KMS-11 (cell line): ENCODE data around the gene SYTL1.
"Not testable (repeated sequence)": the region's sequence is repeated elsewhere in the genome, so short reads cannot be mapped to it uniquely, and the experiment has no call there.

ENCODE experiments used
- H2AFZ ChIP-seq: fragments of 200-600 bp; sonication (generic); 2 replicates; pipeline ENCODE4 v1.6.1; 2016; ENCODE audit warnings: antibody characterized with exemption, mixed run types, low read depth
- H3K27ac ChIP-seq: fragments of 200-600 bp; sonication (generic); 2 replicates; pipeline ENCODE4 v1.6.1; 2016; ENCODE audit warnings: mild to moderate bottlenecking, mixed run types
- H3K27me3 ChIP-seq: fragments of 200-600 bp; sonication (generic); 2 replicates; pipeline ENCODE4 v1.6.1; 2017; ENCODE audit warnings: mild to moderate bottlenecking, low read depth, mixed run types, moderate library complexity; ENCODE audit not compliant: insufficient read depth
- H3K36me3 ChIP-seq: fragments of 200-600 bp; sonication (generic); 2 replicates; pipeline ENCODE4 v1.6.1; 2017; ENCODE audit warnings: mild to moderate bottlenecking, mixed run types; ENCODE audit not compliant: insufficient read depth
- H3K4me1 ChIP-seq: fragments of 200-600 bp; sonication (generic); 2 replicates; pipeline ENCODE4 v1.6.1; 2016; ENCODE audit warnings: mild to moderate bottlenecking, low read depth, mixed run types; ENCODE audit not compliant: poor library complexity, severe bottlenecking
- H3K4me2 ChIP-seq: fragments of 200-600 bp; sonication (generic); 2 replicates; pipeline ENCODE4 v1.7.0; 2016; ENCODE audit warnings: mild to moderate bottlenecking, mixed run types
- H3K4me3 ChIP-seq: fragments of 200-600 bp; sonication (generic); IDR thresholded peaks from 2 replicates; pipeline ENCODE4 v1.6.1; 2017; ENCODE audit warnings: low read depth, low read length, mixed read lengths; ENCODE audit not compliant: insufficient read depth
- H3K79me2 ChIP-seq: fragments of 200-600 bp; sonication (generic); 2 replicates; pipeline ENCODE4 v1.6.1; 2016; ENCODE audit warnings: low read depth, mixed run types; ENCODE audit not compliant: insufficient read depth
- H3K9ac ChIP-seq: fragments of 200-600 bp; sonication (generic); 2 replicates; pipeline ENCODE4 v1.6.1; 2016; ENCODE audit warnings: mild to moderate bottlenecking, mixed run types
- H4K20me1 ChIP-seq: fragments of 200-600 bp; sonication (generic); 2 replicates; pipeline ENCODE4 v1.6.1; 2016; ENCODE audit warnings: mild to moderate bottlenecking, mixed run types; ENCODE audit not compliant: insufficient read depth
- TF ChIP-seq, protein P1 (sequence below): fragments of 200-600 bp; sonication (generic); conservative IDR thresholded peaks from 2 replicates; pipeline ENCODE4 v1.6.1; 2017; ENCODE audit warnings: low read depth, mild to moderate bottlenecking, antibody characterized with exemption, low read length, moderate library complexity, mixed read lengths

Gene SYTL1

GRCh38 chr1:27380766-27381733 is 39.2 kb downstream of the SYTL1 start:
- Histone ChIP-seq H3K27ac (no peak overlapping the region), H3K4me2 (no peak overlapping the region), H2AFZ (no peak overlapping the region), H3K27me3 (peaks cover 7% of the 10 kb centered on the region), H3K36me3 (no peaks in the 10 kb centered on the region), H3K4me3 (no peak overlapping the region), H3K9ac (no peak overlapping the region), H3K4me1 (no peaks in the 10 kb centered on the region), H4K20me1 (no peaks in the 10 kb centered on the region), H3K79me2 (no peaks in the 10 kb centered on the region)
- TF ChIP-seq, protein P1, sequence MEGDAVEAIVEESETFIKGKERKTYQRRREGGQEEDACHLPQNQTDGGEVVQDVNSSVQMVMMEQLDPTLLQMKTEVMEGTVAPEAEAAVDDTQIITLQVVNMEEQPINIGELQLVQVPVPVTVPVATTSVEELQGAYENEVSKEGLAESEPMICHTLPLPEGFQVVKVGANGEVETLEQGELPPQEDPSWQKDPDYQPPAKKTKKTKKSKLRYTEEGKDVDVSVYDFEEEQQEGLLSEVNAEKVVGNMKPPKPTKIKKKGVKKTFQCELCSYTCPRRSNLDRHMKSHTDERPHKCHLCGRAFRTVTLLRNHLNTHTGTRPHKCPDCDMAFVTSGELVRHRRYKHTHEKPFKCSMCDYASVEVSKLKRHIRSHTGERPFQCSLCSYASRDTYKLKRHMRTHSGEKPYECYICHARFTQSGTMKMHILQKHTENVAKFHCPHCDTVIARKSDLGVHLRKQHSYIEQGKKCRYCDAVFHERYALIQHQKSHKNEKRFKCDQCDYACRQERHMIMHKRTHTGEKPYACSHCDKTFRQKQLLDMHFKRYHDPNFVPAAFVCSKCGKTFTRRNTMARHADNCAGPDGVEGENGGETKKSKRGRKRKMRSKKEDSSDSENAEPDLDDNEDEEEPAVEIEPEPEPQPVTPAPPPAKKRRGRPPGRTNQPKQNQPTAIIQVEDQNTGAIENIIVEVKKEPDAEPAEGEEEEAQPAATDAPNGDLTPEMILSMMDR = no peak

DNA sequence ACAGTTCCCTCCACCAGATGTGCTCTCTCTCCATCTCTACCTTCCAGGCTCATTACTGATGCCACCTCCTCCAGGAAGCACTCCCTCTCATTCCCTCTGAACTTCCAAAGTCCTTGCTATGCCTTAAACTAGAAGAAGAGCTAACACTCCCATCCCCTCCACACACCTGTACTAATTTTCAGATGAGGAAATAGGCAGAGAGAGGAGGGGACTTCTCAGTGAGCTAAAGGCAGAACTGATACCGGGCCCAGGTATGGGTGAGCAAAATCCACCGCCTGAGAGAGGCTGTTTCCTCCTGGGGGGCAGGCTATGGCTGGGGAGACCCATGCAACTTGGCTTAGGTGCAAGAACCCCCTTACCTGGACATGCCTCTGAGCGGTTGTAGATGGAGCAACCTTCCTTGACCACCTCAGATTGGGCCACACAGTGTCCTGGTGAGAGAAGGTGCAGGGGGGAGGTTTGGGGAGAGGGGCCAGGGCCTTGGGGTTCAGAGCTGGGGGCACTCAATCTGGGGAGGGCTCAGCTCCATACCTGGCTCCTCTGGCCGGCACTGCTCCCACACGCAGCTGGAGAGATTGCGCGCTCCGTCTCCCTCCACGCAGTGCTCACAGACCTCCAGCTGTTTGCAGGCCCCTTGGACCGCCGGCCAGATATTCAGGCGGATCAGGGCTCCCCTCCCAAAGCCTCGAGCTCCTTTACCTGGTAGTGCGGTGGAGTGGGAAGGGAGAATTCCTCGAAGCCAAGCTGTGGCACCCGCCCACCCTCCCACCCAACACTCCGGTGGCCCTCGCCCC is 40.3 kb downstream of the SYTL1 start:
- Histone ChIP-seq H3K4me1 (no peaks in the 10 kb centered on the region), H3K27ac (no peak overlapping the region), H3K27me3 (peaks cover 9% of the 10 kb centered on the region), H2AFZ (no peak overlapping the region), H3K36me3 (no peaks in the 10 kb centered on the region), H3K4me2 (no peak overlapping the region), H3K4me3 (no peak overlapping the region), H3K79me2 (no peaks in the 10 kb centered on the region), H4K20me1 (no peaks in the 10 kb centered on the region), H3K9ac (no peak overlapping the region)
- TF ChIP-seq, protein P1 = no peak

DNA sequence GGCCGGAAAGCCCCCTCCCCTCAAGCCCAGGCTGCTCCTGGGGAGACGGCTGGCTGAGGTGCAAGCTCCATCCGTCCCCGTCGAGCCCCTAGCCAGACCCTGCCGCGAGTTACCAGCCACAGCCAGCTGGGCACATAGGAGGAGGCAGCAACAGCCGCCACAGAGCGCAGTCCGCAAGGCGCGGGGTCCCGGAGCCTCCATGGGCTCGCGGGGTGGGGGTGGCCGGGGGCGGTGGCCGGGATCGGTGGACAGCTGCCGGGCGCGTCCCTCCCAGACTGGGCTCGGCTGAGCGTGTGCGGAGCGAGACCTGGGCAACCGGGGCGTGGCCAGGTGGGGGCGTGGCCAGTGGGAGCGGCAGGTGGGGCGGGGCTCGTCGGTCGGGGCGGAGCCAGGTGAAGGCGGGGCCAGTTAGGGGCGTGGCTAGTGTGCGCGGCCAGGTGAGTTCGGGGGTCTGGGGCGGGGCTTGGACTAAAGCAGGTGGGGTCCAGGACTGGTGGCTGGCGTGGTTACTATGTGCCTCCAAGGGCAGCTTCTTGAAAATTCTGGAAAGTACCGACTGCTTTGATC is 41.3 kb downstream of the SYTL1 start, which contains the start of gene CD164L2:
TSS of gene CD164L2 (minus strand) at position 295 of the 567 bp plus-strand sequence. CDS start at position 201, 94 bp downstream.
- Histone ChIP-seq H3K9ac (no peak within 1 kb of the TSS), H4K20me1 (no peaks in the 10 kb centered on the region), H3K27ac (no peak within 1 kb of the TSS), H3K4me1 (no peaks in the 10 kb centered on the region), H3K79me2 (no peaks in the 10 kb centered on the region), H3K27me3 (peaks cover 9% of the 10 kb centered on the region), H3K36me3 (no peaks in the 10 kb centered on the region), H3K4me2 (no peak within 1 kb of the TSS), H3K4me3 (no peak within 1 kb of the TSS), H2AFZ (no peak within 1 kb of the TSS)
- TF ChIP-seq, protein P1 = no peak

DNA sequence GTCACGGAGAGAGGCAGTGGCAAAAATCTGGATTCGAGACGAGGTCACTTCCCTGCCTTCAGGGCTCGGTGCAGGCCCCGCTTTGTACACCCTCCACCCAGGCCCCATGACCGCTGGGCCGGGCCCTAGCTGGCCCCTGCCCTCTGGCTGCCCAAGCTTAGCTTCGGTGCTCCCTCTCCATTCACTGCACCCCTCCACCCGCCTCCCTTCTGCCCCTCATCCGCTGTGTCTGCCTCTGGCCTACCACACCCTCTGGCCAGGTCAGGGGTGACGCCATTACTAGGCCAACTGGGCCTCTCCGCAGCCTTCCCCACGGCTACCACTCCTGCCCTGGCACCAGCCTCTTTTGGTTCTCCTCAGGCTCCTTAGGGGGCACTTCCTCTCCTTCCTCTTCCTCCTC is 41.8 kb downstream of the SYTL1 start:
- Histone ChIP-seq H3K79me2 (no peaks in the 10 kb centered on the region), H3K4me1 (no peaks in the 10 kb centered on the region), H4K20me1 (no peaks in the 10 kb centered on the region), H2AFZ (no peak overlapping the region), H3K4me2 (no peak overlapping the region), H3K4me3 (no peak overlapping the region), H3K27me3 (peaks cover 9% of the 10 kb centered on the region), H3K9ac (no peak overlapping the region), H3K36me3 (no peaks in the 10 kb centered on the region), H3K27ac (no peak overlapping the region)
- TF ChIP-seq, protein P1 = no peak

GRCh38 chr1:27384797-27385196 is 43.0 kb downstream of the SYTL1 start:
- not testable (repeated sequence) for H2AFZ ChIP-seq, H3K4me3 ChIP-seq, H3K9ac ChIP-seq, H3K27me3 ChIP-seq, H3K79me2 ChIP-seq, H4K20me1 ChIP-seq, H3K27ac ChIP-seq, H3K4me2 ChIP-seq, H3K4me1 ChIP-seq, H3K36me3 ChIP-seq
